Left hindlimb (tissue), 1 donor: Measurements from ENCODE around the gene B9D1.
A peak's percentile ranks its signal among the peaks of the same experiment; 100 is the strongest.

Experiments
- DNase-seq: peaks from one replicate; pipeline ENCODE4 v3.0.0-alpha.2; 2018

Gene B9D1

GRCh38 chr17:19317359-19318095 lies 45.0 kb downstream of the B9D1 start:
- DNase-seq: peak; percentile 83

GRCh38 chr17:19316761-19317358 lies 45.7 kb downstream of the B9D1 start:
- DNase-seq: no peak

- no peak for DNase-seq
These were observed 47.4 kb downstream of the B9D1 start for GRCh38 chr17:19315104-19315503.

GRCh38 chr17:19313746-19314651 lies 48.5 kb downstream of the B9D1 start:
- DNase-seq: no peak

GRCh38 chr17:19313066-19313745 lies 49.3 kb downstream of the B9D1 start:
- DNase-seq: no peak

GRCh38 chr17:19312406-19312805 lies 50.1 kb downstream of the B9D1 start:
- DNase-seq: peak; percentile 19

GRCh38 chr17:19311421-19312215 lies 50.9 kb downstream of the B9D1 start:
- DNase-seq: no peak

- no peak for DNase-seq
These were observed 51.5 kb downstream of the B9D1 start for GRCh38 chr17:19311016-19311415.

GRCh38 chr17:19310151-19310550 lies 52.4 kb downstream of the B9D1 start:
- no peak for DNase-seq

GRCh38 chr17:19309701-19310100 lies 52.8 kb downstream of the B9D1 start:
- no peak for DNase-seq

- DNase-seq: no peak
These were observed 54.1 kb downstream of the B9D1 start for GRCh38 chr17:19308398-19308797.

GRCh38 chr17:19307521-19307920 lies 55.0 kb downstream of the B9D1 start:
- DNase-seq: no peak

GRCh38 chr17:19306160-19307111 lies 56.1 kb downstream of the B9D1 start:
- no peak for DNase-seq

- no peak for DNase-seq
These were observed 56.8 kb downstream of the B9D1 start for GRCh38 chr17:19305761-19306159.

GRCh38 chr17:19305256-19305655 lies 57.3 kb downstream of the B9D1 start:
- DNase-seq: no peak

- DNase-seq: no peak
These were observed 57.8 kb downstream of the B9D1 start for GRCh38 chr17:19304751-19305150.

- DNase-seq: no peak
These were observed 58.3 kb downstream of the B9D1 start for GRCh38 chr17:19304209-19304608.

GRCh38 chr17:19303367-19303776 lies 59.2 kb downstream of the B9D1 start:
- DNase-seq: no peak

- no peak for DNase-seq
These were observed 59.7 kb downstream of the B9D1 start for GRCh38 chr17:19302791-19303331.

GRCh38 chr17:19301973-19302372 lies 60.5 kb downstream of the B9D1 start:
- DNase-seq: no peak
